HG03571 (cell line): ENCODE data around the gene OLIG1.

Experiments used
- ATAC-seq: cut with Tn5 transposase; IDR thresholded peaks from one replicate; pipeline ENCODE4 v1.9.1; 2021; ENCODE audit not compliant: unreplicated experiment

Gene OLIG1

DNA sequence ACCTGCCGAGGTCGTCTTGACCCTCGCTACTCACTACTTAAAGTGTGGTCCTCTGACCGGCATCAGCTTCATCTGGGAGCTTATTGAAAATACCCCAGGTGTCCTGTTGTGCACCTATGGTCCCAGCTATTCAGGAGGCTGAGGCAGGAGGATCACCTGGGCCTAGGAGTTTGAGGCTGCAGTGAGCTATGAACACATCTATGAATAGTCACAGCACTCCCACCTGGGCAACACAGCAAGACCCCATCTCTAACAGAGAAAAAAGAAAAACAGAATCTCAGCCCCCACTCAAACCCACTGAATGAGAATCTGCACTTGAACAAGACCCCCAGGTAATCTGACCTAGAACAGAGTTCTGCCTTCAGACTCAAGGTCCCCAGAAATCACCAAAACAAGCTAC lies 8.7 kb upstream of the OLIG1 start:
- no peak for ATAC-seq

DNA sequence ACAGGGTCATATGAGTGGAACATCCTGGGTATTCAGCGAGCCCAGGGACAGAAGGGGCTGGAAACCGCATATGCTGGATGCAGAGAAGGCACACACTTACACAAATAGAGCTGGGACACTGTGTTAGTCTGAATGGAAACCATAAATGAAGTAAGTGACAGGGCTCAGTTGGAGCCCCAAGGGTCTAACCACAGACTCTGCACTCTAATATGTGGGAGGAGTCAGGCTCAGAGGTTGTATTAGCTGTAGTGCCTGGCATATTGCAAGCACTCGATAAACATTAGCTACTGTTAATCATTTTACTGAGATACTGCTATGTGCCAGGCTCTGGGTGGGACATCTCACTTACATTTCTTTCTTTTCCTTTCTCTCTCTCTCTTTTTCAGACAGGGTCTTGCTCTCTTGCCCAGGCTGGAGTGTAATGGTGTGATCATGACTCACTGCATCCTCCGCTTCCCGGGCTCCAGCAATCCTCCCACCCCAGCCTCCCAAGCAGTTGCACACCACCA lies 6.5 kb upstream of the OLIG1 start:
- ATAC-seq, result no peak

DNA sequence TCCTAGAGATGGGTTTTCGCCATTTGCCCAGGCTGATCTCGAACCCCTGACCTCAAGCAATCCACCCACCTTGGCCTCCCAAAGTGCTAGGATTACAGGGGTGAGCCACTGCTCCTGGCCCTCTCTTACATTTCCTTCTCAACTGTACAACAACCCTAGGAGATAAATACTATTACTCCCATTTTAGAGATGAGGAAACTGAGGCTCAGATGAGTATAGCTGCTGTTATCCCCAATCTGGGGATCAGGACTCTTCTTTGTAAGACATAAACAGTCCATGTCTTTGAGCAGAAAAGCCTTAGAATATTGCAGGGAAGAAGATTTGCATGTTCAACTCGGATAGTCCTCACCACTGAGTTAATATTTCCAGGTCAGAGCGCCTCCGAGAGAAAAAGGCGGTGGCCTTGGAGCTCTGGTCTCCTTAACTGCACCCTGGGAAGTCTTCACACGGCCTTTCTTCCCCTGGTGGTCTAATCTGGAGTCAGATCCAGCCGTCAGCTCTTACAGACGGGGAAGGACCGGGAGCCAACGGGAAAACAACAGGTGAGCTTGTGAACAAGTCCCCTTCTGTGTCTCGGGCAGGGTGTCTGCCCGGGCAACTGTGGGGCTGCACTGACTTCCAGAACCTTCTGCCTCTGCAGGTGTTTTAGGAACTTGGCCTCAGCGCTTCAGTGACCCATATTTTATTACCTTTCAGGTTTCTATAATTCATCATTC lies 5.9 kb upstream of the OLIG1 start:
- ATAC-seq, result no peak

GRCh38 chr21:33064623-33065390 lies 5.1 kb upstream of the OLIG1 start:
- no peak for ATAC-seq

- ATAC-seq, result no peak
These were observed 2.9 kb upstream of the OLIG1 start for GRCh38 chr21:33067043-33067442.

DNA sequence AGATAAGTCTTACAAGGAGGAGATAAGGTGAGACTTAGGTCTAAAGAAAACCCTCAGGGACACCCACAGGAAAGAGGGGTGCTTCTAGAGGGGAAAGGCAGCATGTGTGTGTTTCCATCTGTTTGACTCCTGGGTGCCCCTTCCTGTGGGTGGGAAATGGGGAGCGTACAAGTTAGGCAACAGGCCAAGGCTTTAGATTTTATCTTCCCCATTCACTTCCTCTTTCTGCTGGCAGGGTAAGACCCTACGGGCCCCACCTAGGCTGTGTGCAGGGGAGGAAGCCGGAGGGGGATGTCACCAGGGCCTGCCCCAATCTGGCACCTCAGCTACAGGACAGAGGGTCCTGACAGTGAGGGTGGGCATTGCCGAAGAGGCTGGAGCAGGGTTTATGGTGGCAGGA lies 2.5 kb upstream of the OLIG1 start:
- no peak for ATAC-seq

- no peak for ATAC-seq
These were observed 698 bp upstream of the OLIG1 start for GRCh38 chr21:33069243-33069642.

DNA sequence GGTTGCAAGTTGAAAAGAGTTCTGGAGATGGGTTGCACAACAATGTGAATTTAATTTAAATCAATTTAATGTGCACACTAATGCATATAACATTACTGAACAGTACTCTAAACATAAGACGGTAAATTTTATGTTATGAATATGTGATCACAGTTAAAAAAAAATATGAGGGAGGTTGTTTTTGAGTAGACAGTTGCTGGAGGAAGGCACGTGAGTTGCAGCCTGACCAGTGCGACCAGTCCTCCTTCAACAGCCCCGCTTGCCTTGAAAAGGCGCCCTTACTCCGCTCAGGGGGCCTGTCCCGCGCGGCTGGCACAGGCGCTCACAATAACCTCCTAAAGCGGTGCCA lies 322 bp upstream of the OLIG1 start:
- no peak for ATAC-seq

DNA sequence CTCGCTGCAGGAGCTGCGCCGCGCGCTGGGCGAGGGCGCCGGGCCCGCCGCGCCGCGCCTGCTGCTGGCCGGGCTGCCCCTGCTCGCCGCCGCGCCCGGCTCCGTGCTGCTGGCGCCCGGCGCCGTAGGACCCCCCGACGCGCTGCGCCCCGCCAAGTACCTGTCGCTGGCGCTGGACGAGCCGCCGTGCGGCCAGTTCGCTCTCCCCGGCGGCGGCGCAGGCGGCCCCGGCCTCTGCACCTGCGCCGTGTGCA lies 730 bp downstream of the OLIG1 start:
- no peak for ATAC-seq

GRCh38 chr21:33070998-33071769 lies 1.2 kb downstream of the OLIG1 start:
- no peak for ATAC-seq

- ATAC-seq, result no peak
These were observed 1.9 kb downstream of the OLIG1 start for GRCh38 chr21:33071770-33072306.

DNA sequence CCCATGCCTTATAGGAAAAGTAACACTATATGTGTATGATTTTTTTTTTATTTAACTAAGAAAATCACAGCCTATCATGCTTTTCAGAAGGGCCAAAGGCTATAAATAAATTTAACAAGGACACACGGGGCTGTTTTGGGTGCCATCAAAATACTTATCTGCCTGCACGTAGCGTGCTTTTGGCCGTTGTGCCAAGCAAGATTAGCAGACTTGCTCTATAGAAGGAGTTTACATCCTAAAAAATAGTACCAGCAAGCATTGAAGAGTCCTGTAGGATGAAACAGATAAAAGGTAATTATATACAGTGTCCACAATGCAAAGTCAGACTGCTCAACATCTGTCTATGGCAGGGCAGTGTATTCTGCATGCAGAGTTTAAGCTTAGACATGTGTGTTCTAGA lies 3.7 kb downstream of the OLIG1 start:
- no peak for ATAC-seq

DNA sequence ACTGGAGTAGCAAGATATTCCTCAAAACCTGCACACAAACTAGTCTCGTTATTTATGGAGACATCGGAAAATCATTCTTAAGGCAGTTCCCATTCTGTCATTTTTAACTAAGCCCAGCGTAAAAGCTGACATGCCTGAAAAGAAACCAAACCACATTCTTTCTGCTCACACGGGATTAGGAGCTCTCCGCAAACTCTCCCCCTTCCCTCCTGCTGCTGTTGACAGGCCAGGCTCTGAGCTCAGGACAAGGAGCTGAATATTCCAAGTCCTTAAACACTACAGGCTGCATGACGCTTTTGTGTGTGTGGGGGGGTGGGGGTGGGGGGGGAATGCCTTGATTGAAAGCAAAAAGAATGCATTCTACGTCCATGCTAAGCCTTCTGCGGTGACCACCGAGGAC lies 5.2 kb downstream of the OLIG1 start:
- no peak for ATAC-seq

DNA sequence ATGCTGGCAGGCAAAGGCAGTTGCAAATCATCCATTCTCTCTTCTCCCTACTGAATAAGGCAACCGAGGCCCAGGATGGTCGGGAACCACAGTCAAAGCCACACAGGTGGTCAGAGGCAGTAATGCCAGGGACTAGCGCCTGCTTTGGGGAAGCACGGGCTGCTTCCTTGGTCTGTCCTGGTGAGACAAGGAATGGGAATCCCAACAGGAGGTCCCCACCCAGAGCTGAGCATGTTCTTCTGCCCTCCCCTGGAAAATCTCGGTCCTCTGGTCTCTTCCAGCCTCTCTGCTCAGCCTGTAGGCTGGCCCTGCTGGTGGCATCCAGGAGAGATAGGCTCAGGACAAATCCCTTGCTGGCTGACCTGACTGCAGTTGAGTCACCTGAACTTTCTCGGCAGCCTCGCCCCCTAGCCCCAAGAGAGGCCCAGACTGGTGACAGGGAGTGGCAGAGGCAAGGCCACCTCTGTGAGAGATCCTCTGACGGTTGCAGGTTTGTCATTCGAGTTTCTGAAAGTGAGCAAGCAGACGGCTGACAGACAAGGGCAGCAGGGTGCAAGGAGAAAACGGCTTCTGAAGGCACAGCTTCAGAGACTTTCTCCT lies 5.8 kb downstream of the OLIG1 start:
- ATAC-seq, result no peak

DNA sequence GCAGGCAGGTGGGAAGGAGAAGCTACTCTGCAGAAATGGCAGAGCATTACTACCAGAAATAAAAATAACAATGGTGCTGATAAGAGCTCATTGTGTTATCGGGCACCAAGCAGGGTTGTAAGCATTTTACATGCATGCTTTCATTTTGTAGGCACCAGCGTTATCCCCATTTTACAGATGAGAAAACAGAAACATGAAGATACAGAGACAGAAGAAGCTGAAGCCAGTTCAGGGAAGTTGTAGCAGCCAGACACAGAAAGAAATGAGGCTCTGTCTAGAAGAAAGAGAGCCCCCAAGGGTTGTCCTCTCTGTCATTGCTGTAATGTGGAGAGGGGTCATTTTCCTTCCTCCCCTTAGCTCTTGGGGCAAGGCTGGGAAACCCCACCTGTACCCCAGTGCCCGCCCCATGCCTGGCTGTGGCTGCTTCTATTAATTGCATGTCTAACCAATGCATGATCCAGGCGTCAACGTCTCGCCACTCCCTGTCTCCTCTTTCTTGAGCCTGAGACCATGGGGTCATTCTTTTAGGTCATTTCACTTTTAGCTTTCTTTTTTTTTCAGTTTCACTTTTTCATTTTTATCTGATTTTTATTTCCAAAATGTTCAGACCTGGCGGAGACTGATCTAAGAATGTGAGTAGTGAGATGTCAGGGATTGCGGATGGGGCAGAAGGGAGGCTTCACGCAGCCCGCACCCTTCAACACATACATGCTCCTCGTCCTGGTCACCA lies 6.8 kb downstream of the OLIG1 start:
- ATAC-seq, result no peak

DNA sequence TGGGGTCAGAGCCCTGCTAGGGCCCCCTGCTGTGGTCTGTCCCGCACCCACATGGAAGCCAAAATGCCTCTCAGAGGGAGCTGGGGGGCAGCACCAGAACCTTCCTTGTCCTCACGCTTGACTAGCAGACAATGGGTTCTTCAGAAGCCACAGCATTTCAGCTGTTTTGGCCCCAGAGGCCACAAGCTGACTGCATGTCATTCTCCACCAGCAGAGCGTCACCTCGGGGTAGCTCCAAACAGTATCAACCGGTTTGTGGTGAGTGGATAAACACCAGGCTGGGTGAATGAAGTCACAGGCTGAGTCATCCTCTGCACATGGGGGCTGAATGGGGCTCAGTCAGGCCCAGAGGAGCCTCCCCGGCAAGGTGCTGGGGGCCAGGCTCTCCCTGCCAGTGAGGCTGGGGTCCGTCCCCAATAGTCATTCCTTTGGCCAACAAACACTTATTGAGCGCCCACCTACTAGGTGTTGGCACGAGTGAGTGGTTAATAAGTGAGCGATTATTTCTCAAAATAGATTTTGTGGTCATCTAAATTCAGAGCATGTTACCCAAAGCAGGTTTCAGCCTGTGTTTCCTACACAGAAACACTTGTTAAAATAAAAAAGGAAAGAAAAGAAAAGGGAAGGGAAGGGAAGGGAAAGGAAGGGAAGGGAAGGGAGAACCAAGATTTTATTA lies 9.1 kb downstream of the OLIG1 start:
- peak; percentile 95 for ATAC-seq

- no peak for ATAC-seq
These were observed 10.4 kb downstream of the OLIG1 start for GRCh38 chr21:33080376-33080775.

- no peak for ATAC-seq
These were observed 10.8 kb downstream of the OLIG1 start for GRCh38 chr21:33080776-33081175.

- no peak for ATAC-seq
These were observed 18.4 kb downstream of the OLIG1 start for GRCh38 chr21:33088384-33088783.
